HG02852 (cell line): ENCODE results near the gene BHMT2.

ENCODE experiments used
- ATAC-seq: cut with Tn5 transposase; IDR thresholded peaks from one replicate; pipeline ENCODE4 v1.9.1; 2021; ENCODE audit warnings: mild to moderate bottlenecking, moderate library complexity; ENCODE audit not compliant: unreplicated experiment

Gene BHMT2

GRCh38 chr5:79119486-79119885 is 49.9 kb downstream of the BHMT2 start:
- ATAC-seq = no peak

DNA sequence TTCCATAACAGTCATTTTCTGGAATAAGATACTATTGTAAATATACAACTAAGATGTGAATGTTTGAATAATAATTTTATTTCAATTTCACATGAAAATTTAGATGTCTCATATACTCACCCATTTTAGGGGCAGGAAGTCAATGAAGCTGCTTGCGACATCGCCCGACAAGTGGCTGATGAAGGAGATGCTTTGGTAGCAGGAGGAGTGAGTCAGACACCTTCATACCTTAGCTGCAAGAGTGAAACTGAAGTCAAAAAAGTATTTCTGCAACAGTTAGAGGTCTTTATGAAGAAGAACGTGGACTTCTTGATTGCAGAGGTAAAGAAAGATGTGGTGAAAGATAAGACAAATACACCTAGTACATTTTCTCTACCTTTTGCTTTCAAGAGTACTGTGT is 50.7 kb downstream of the BHMT2 start:
- ATAC-seq = no peak

DNA sequence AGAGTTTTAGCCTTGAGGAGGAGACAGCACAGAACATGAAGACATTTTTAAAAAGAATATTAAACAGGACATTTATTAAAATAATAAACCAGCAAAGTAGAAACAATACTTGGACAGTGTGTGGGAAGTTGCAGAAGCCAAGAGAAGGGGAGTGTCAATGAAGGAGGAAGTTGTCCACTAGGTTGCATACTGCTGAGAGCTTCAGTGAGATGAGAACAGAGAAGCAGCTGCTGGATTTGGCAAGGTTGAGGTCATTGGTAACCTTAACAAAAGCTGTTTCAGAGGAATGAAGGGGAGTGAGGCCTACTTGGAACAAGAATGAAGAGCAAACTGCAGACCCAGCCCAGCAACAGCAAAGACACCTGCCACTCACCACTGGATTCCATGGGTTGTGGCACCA is 53.4 kb downstream of the BHMT2 start:
- ATAC-seq = no peak

DNA sequence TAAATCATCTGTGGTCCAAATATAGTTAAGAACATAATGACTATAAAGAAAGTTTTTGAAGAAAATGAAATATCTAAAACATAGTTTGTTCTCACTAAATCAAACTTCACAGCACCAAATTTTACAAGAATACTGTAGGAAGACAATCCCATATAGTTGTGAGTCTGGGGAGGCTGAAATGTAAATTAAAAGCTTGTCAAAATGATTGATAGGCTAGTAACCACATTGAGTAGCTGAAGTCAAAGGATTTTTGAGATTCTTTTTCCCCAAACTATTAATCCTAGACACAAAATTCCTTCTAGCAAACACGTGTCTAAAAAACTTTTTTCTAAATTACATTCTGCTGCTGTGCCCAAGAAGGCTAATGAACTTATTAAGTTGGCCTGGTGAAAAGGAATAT is 55.0 kb downstream of the BHMT2 start:
- no peak for ATAC-seq

GRCh38 chr5:79130781-79131180 is 61.2 kb downstream of the BHMT2 start:
- ATAC-seq = no peak

- ATAC-seq = no peak
These were observed 63.6 kb downstream of the BHMT2 start for GRCh38 chr5:79133121-79133656.

- ATAC-seq = no peak
These were observed 64.3 kb downstream of the BHMT2 start for GRCh38 chr5:79133657-79134451.

GRCh38 chr5:79135790-79136553 is 66.4 kb downstream of the BHMT2 start:
- ATAC-seq = peak; percentile 78

- no peak for ATAC-seq
These were observed 67.1 kb downstream of the BHMT2 start for GRCh38 chr5:79136618-79137017.
